PC-9 (cell line): Measurements from ENCODE around the gene GPR146.

ENCODE experiments used
- EZH2 ChIP-seq: fragments of 200-600 bp; sonication (generic); IDR thresholded peaks from 2 replicates; pipeline ENCODE4 v1.8.0; 2017; ENCODE audit warnings: antibody characterized with exemption, low read depth
- TF ChIP-seq, protein P1 (sequence below): fragments of 200-600 bp; sonication (generic); conservative IDR thresholded peaks from 2 replicates; pipeline ENCODE4 v1.6.1; 2017; ENCODE audit warnings: mixed run types, antibody characterized with exemption, mild to moderate bottlenecking, moderate library complexity

DNA sequence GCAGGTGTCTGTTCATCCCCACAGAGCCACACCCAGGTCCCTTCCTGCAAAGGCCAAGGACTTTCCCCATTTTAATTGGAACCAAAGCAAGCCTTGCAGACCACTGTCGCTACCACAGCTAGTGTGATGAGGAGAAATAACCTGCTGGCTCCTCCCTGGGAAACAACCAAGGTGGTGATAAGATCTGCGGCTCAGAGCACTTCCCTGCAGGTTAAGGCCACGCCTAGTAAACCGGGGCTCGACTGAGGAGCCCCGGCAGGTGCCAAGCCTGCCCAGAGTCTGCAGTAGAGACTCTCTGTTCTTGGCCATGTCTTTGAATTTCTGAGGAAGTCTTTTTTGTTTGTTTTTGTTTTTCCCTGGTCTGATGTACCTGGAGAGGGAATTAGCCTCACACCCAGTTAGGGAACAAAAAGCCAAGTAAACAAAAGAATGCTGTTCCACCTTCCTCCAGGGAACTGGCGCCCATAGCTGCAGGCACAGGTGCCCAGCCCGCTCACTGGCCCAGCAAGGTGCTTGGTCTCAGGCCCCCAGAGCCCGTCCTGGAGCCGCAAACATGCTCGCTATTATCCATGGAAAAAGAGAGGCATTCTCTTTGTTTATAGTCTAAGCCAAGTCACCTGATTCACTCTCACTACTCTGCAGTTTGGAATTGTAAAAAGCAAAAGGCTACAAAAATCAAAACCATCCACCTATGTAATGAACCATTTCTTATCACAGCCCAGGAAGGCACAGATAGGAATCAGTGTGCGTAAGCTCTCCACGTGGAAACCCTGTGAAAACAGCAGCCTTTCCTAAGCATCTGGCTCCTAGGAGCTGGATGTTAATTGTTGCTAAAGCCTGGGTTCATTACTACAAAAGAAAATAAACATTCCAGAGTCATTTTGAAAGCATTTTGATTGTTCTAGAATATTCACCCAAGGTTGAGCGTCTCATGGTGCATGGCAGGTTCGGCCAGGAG, 2.7 kb downstream of the GPR146 start:
- TF ChIP-seq, protein P1, sequence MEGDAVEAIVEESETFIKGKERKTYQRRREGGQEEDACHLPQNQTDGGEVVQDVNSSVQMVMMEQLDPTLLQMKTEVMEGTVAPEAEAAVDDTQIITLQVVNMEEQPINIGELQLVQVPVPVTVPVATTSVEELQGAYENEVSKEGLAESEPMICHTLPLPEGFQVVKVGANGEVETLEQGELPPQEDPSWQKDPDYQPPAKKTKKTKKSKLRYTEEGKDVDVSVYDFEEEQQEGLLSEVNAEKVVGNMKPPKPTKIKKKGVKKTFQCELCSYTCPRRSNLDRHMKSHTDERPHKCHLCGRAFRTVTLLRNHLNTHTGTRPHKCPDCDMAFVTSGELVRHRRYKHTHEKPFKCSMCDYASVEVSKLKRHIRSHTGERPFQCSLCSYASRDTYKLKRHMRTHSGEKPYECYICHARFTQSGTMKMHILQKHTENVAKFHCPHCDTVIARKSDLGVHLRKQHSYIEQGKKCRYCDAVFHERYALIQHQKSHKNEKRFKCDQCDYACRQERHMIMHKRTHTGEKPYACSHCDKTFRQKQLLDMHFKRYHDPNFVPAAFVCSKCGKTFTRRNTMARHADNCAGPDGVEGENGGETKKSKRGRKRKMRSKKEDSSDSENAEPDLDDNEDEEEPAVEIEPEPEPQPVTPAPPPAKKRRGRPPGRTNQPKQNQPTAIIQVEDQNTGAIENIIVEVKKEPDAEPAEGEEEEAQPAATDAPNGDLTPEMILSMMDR, result no peak
- TF ChIP-seq EZH2, result no peak
